ENCODE data around the gene SHC4. TPM values are rescaled to one million over a fixed set of nuclear protein-coding genes. Genes with fewer than 3 reads are reported as not detected.

SHC4 gene
- total and polyA plus RNA-seq, 2 of the 13 experiments (the other 11 are each of a cell fraction or from before 2014, with no cell fraction given): 0.04 TPM; not detected in 1

- TF ChIP-seq, protein P1, sequence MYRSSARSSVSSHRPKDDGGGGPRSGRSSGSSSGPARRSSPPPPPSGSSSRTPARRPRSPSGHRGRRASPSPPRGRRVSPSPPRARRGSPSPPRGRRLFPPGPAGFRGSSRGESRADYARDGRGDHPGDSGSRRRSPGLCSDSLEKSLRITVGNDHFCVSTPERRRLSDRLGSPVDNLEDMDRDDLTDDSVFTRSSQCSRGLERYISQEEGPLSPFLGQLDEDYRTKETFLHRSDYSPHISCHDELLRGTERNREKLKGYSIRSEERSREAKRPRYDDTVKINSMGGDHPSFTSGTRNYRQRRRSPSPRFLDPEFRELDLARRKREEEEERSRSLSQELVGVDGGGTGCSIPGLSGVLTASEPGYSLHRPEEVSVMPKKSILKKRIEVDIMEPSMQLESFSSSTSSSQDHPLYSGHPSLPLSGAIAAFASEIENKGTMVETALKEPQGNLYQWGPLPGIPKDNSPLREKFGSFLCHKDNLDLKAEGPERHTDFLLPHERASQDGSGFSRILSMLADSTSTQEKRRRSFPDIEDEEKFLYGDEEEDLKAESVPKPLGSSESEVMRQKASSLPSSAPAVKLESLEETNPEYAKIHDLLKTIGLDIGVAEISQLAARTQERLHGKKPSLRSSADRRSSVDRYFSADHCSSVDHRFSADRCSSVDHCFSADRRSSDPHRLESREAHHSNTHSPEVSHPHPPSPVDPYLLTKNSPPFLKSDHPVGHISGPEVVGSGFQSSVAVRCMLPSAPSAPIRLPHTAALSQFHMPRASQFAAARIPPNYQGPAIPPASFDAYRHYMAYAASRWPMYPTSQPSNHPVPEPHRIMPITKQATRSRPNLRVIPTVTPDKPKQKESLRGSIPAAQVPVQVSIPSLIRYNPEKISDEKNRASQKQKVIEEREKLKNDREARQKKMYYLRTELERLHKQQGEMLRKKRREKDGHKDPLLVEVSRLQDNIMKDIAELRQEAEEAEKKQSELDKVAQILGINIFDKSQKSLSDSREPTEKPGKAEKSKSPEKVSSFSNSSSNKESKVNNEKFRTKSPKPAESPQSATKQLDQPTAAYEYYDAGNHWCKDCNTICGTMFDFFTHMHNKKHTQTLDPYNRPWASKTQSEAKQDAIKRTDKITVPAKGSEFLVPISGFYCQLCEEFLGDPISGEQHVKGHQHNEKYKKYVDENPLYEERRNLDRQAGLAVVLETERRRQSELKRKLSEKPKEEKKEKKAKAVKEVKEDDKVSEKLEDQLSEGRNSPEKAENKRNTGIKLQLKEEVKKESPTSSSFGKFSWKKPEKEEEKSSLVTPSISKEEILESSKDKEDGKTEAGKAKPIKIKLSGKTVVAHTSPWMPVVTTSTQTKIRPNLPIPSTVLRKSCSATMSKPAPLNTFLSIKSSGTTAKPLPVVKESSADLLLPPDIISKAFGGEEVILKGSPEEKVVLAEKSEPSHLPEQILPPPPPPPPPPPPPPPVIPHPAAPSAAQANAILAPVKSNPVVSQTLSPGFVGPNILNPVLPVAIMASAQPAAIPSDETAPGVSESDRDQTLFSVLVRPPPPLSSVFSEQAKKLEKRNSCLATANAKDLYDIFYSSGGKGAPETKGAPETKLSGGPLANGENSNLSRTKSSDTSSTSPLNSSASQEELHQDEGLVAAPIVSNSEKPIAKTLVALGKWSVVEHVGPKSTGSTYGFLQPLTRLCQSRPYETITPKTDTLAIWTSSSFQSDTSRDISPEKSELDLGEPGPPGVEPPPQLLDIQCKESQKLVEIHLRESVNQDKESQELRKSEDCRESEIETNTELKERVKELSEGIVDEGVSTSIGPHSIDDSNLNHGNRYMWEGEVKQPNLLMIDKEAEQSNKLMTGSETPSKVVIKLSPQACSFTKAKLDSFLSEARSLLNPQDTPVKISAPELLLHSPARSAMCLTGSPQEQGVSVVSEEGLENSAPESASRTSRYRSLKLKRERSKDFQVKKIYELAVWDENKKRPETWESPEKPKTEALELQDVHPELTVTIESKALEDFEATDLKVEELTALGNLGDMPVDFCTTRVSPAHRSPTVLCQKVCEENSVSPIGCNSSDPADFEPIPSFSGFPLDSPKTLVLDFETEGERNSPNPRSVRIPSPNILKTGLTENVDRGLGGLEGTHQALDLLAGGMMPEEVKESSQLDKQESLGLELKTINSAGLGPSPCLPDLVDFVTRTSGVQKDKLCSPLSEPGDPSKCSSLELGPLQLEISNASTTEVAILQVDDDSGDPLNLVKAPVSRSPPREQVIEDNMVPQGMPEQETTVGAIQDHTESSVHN (CRISPR knock-in tag; IDR thresholded peaks at IDR 0.05): no peak
- TF ChIP-seq GABPB1 (CRISPR knock-in tag; IDR thresholded peaks at IDR 0.05): peak; percentile 39; the same call in 1 of the 2 replicates
- TF ChIP-seq CENPT (CRISPR knock-in tag; IDR thresholded peaks at IDR 0.05; ENCODE audit: low read depth): no peak
- no peak for TF ChIP-seq SNAI1 (CRISPR knock-in tag; IDR thresholded peaks at IDR 0.05; ENCODE audit: borderline replicate concordance)
- TF ChIP-seq ZNF496 (CRISPR knock-in tag; IDR thresholded peaks at IDR 0.05; ENCODE audit: insufficient replicate concordance): no peak
- TF ChIP-seq ZMYM4 (CRISPR knock-in tag; IDR thresholded peaks at IDR 0.05): peak; percentile 83
- TF ChIP-seq ATF7 (IDR thresholded peaks at IDR 0.05): no peak
- TF ChIP-seq ATF7 (CRISPR knock-in tag; IDR thresholded peaks at IDR 0.05): no peak
- no peak for TF ChIP-seq AHR (CRISPR knock-in tag; IDR thresholded peaks at IDR 0.05)
- TF ChIP-seq, protein P2, sequence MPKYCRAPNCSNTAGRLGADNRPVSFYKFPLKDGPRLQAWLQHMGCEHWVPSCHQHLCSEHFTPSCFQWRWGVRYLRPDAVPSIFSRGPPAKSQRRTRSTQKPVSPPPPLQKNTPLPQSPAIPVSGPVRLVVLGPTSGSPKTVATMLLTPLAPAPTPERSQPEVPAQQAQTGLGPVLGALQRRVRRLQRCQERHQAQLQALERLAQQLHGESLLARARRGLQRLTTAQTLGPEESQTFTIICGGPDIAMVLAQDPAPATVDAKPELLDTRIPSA (CRISPR knock-in tag; IDR thresholded peaks at IDR 0.05; ENCODE audit: borderline replicate concordance): no peak
- TF ChIP-seq ZNF644 (CRISPR knock-in tag; IDR thresholded peaks at IDR 0.05; ENCODE audit: low read depth): no peak
- no peak for TF ChIP-seq ZNF839 (CRISPR knock-in tag; IDR thresholded peaks at IDR 0.05; ENCODE audit: borderline replicate concordance)
- TF ChIP-seq, protein P3, sequence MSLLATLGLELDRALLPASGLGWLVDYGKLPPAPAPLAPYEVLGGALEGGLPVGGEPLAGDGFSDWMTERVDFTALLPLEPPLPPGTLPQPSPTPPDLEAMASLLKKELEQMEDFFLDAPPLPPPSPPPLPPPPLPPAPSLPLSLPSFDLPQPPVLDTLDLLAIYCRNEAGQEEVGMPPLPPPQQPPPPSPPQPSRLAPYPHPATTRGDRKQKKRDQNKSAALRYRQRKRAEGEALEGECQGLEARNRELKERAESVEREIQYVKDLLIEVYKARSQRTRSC (CRISPR knock-in tag; IDR thresholded peaks at IDR 0.05; ENCODE audit: low read depth): no peak
- peak; percentile 90 for TF ChIP-seq CEBPG (CRISPR knock-in tag; IDR thresholded peaks at IDR 0.05)
- TF ChIP-seq, protein P4, sequence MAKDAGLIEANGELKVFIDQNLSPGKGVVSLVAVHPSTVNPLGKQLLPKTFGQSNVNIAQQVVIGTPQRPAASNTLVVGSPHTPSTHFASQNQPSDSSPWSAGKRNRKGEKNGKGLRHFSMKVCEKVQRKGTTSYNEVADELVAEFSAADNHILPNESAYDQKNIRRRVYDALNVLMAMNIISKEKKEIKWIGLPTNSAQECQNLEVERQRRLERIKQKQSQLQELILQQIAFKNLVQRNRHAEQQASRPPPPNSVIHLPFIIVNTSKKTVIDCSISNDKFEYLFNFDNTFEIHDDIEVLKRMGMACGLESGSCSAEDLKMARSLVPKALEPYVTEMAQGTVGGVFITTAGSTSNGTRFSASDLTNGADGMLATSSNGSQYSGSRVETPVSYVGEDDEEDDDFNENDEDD (CRISPR knock-in tag; IDR thresholded peaks at IDR 0.05; ENCODE audit: borderline replicate concordance): peak; percentile 54; the same call in 1 of the 2 replicates
Observed at GRCh38 chr15:48877630-48878595, 85.8 kb downstream of the SHC4 start, which contains the start of gene EID1 (continued).
